Omental fat pad (tissue), 4 donors: ENCODE measurements around the gene SIGLEC10. TPM values are rescaled to one million over a fixed set of nuclear protein-coding genes. Genes with fewer than 3 reads are reported as not detected.
A peak's percentile ranks its signal among the peaks of the same experiment; 100 is the strongest.
"Not testable (repeated sequence)": the region's sequence is repeated elsewhere in the genome, so short reads cannot be mapped to it uniquely, and the experiment has no call there.

Experiments used
- ATAC-seq: fragments of 150-250 bp; one replicate; pipeline ENCODE4 v1.9.1; 2016; ENCODE audit warnings: mild to moderate bottlenecking, moderate library complexity; ENCODE audit not compliant: low FRiP score
- DNase-seq: peaks from one replicate; pipeline ENCODE4 v3.0.0-alpha.2; 2019; ENCODE audit warnings: low spot score
- total RNA-seq, 4 donors: library from RNA; depleted of rRNA; stranded (reverse); fragments of >200 nt; gene quantifications; one replicate each; pipeline ENCODE4 v1.1.0, GENCODE V29; 2016
- TF ChIP-seq, protein P1 (sequence below), 3 donors: fragments of 450-650 bp; IDR thresholded peaks; one replicate each; pipeline ENCODE4 v1.5.1; 2016 to 2017; ENCODE audit warnings: antibody characterized with exemption in 3 of 3, mild to moderate bottlenecking in 3 of 3, moderate library complexity in 2 of 3

SIGLEC10 gene
- total RNA-seq, 4 donors from 2014 or later: 1.1 to 3.9 (median 2.8) TPM

DNA sequence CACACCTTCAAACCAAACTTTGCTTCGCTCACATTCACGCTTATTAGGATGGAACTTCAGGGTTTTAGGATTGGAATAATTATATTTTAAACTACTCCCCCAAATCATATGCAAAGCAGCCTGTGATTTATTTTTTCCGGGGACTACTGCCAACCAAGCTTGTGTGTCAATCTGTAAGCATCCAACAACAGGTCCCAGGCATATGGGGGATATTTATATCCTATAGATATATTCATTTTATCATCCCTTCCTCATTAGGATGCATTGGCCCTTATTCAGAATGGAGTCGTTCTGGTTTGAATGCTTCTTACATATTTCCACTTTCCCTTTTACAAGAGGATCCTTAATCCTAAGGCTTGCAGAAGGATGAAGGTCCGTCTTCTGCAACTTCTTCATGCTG lies 18.2 kb downstream of the SIGLEC10 start:
- DNase-seq (no peak), ATAC-seq (no peak)
- TF ChIP-seq, protein P1, sequence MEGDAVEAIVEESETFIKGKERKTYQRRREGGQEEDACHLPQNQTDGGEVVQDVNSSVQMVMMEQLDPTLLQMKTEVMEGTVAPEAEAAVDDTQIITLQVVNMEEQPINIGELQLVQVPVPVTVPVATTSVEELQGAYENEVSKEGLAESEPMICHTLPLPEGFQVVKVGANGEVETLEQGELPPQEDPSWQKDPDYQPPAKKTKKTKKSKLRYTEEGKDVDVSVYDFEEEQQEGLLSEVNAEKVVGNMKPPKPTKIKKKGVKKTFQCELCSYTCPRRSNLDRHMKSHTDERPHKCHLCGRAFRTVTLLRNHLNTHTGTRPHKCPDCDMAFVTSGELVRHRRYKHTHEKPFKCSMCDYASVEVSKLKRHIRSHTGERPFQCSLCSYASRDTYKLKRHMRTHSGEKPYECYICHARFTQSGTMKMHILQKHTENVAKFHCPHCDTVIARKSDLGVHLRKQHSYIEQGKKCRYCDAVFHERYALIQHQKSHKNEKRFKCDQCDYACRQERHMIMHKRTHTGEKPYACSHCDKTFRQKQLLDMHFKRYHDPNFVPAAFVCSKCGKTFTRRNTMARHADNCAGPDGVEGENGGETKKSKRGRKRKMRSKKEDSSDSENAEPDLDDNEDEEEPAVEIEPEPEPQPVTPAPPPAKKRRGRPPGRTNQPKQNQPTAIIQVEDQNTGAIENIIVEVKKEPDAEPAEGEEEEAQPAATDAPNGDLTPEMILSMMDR (IDR thresholded peaks at IDR 0.05): no peak

DNA sequence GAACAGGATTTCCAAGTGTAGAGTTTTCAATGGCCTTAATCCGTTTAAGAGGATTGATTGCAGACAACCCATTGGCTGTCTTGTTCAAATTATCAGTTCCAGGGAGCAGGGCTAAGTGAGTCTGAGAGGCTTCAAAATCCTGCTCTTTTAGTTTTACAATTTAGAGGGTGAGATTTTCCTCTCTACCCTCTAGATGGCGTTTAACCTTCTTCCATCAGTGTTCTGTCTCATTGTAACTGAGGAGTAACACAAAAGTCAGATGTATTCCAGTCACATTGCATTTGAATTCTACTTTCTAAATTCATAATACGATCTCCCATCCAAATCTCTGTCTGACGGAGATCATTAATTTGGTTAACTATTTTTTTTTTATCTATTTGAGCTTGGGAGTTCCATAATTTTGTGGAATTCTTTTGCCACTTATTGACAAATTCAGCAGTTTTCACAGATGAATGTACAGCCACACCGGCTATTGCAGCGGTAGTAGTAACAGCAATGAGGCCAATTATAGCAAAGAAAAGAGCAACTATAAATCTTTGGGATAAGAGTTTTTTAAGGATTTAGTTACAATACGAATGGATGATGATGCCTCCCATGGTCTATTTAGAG lies 19.2 kb downstream of the SIGLEC10 start:
- no peak for DNase-seq
- TF ChIP-seq, protein P1 (IDR thresholded peaks at IDR 0.05): no peak
- ATAC-seq: no peak

DNA sequence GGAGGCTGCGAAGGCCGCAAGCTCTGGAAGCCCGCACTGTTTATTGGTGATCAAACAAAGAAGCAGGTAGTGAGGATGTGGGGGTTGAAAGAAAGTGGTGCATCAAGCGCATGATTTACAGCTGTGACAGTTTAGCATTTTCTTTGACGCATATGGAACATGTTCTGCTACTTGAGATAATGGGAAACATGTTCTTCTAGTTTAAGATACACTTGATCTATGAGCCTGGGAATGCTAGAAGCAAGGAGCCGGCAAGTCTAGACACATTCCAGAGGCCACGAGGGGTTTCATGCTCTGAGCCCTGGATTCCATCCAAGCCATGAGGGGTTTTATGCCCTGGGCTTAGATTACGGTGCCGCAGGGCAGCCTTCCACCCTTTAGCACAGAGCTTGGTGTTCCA lies 20.0 kb downstream of the SIGLEC10 start:
- not testable (repeated sequence) for ATAC-seq, DNase-seq

DNA sequence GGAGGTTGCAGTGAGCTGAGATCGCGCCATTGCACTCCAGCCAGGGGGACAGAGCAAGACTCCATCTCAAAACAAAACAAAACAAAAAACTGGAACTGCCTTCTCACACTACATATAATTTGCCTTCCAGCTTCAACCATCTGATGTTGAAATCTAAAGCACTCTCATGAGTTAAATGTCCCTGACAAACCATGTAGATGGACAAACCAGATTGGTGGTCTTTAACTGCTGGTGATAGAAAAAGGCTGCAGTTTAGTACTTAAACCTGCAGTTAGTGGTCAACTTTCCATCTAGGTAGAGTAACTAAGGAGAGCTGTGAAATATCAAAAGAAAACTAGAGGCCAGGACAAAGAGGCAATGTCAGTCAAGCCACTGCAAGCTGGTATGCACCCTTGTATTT lies 21.3 kb downstream of the SIGLEC10 start:
- DNase-seq (no peak), ATAC-seq (no peak)

DNA sequence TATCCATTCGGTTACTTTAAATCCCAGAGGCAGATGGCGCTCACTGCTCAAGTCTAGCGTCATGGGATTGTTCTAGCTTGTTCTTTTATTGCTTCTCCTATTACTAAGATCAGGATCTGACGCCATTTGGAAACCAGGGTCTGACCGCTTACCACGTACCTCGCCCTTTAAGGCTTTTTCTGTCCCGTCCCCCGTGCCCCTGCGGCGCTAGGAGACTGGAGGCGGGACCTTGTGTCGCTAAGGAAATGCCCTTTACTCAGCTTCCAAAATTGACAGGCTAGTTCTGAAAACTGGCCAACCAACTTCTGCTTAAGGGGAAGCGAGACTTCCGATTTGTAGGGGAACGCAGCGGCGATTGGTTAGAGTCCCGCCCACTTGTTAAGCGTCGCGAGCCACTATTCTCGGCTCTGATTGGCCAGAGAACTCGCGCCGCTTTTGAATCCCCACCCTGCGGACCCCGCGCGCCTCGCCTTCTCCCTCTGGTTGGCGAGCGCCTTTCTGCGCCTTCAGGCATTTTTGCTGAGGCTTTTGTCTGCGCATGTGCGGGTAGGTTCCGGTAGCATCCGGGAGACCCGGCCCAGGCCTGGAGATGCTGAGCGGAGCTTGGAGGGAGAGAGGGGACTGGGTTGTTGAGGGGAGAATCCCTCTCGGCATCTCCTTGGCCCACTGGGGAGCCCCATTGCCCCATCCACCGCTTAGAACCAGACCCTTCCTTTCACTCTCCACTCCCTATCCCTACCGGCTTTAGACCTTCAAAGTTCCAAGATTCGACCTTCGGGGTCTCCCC lies 23.2 kb downstream of the SIGLEC10 start:
- peak; percentile 78 for DNase-seq
- TF ChIP-seq, protein P1 (IDR thresholded peaks at IDR 0.05): no peak
- peak; percentile 95 for ATAC-seq

More for the DNA sequence above, 21.3 kb downstream of the SIGLEC10 start:
- TF ChIP-seq, protein P1 (IDR thresholded peaks at IDR 0.05): no peak

DNA sequence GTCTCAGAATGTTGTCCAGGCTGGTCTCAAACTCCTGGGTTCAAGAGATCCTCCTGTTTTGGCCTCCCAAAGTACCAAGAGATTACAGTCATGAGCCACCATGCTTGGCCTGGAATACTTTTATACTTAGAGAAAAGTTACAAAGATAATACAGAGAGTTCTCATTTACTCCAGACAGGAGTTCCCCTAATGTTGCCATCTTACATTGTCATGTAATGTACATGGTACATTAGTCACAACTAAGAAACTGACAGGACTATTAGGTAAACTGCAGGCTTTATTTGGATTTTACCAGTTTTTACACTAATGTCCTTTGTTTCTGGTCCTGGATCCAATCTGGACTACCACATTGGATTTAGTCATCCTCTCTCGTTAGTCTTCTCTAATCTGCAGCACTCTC lies 24.7 kb downstream of the SIGLEC10 start:
- TF ChIP-seq, protein P1 (IDR thresholded peaks at IDR 0.05): no peak
- DNase-seq (no peak), ATAC-seq (no peak)

DNA sequence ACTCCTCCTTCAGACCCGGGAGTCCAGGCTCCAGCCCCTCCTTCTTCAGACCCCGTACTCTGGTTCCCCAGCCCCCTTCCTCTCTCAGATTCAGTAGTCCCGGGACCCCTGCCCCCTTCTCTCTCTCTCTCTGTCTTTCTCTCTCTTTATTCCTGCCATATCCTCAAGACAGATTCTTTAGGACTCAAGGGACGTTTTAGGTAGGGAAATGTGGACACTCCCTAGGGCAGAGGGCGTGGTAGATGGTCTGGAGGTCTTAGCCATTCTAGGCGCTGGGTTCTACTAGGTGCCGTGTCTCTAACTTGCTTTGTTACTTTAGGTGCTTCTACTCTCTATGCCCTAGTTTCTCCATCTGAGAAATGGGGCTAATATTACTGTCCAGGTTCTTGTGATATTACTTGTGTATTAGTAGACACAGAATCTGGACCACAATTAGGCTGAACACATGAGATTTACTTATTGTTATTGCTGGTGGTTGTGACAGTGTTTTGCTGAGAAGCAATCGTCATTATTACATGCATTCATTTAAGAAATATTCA lies 26.3 kb downstream of the SIGLEC10 start:
- ATAC-seq: no peak
- no peak for DNase-seq
- TF ChIP-seq, protein P1 (IDR thresholded peaks at IDR 0.05): no peak
